ENCODE measurements around the gene MRPL12.

DNA sequence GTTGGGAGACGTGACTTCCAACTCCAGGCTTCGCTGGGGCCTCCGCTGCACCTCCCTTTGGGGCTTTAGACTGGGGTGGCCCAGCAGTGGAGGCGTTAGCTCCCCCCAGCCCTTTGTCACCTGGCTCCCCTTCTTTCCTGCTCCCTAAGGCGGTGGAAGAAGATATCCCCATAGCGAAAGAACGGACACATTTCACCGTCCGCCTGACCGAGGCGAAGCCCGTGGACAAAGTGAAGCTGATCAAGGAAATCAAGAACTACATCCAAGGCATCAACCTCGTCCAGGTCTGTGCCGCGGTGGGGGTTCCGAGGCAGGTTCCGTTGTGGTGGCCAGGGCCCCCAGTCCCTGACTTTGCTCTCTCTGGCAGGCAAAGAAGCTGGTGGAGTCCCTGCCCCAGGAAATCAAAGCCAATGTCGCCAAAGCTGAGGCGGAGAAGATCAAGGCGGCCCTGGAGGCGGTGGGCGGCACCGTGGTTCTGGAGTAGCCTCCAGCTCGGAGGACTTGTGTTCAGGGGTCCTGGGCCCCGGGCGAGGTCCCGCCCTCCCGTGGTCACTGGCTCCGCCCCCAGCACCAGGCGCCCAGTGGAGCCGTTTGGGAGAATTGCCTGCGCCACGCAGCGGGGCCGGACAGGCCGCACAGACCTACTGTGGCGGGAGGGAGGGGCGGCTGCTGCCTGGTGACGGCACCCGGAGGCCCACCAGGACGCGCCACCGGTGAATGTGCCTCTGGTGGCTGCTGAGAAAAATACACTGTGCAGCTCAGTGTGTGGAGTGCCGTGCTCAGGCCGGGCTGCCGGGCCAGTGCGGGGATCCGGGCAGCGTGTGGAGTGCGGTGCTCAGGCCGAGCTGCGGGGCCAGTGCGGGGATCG is 3.8 kb downstream of the MRPL12 start:
- TF ChIP-seq, protein P1, sequence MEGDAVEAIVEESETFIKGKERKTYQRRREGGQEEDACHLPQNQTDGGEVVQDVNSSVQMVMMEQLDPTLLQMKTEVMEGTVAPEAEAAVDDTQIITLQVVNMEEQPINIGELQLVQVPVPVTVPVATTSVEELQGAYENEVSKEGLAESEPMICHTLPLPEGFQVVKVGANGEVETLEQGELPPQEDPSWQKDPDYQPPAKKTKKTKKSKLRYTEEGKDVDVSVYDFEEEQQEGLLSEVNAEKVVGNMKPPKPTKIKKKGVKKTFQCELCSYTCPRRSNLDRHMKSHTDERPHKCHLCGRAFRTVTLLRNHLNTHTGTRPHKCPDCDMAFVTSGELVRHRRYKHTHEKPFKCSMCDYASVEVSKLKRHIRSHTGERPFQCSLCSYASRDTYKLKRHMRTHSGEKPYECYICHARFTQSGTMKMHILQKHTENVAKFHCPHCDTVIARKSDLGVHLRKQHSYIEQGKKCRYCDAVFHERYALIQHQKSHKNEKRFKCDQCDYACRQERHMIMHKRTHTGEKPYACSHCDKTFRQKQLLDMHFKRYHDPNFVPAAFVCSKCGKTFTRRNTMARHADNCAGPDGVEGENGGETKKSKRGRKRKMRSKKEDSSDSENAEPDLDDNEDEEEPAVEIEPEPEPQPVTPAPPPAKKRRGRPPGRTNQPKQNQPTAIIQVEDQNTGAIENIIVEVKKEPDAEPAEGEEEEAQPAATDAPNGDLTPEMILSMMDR (IDR thresholded peaks at IDR 0.05): no peak
- TF ChIP-seq EZH2 (IDR thresholded peaks at IDR 0.05; ENCODE audit: borderline replicate concordance, insufficient read depth, low read depth, low read length, poor library complexity, severe bottlenecking): no peak

Data from B cell (primary cell).